Measurements from ENCODE around the gene NIPBL.

GRCh38 chr5:36885149-36885548, 8.6 kb downstream of the NIPBL start:
- TF ChIP-seq CTCF (IDR thresholded peaks at IDR 0.05; ENCODE audit: control extremely low read depth in 1 of 3, insufficient read depth in 1 of 3, low read depth in 1 of 3, low read length in 3 of 3) (no peak), RAD21 (IDR thresholded peaks at IDR 0.05 in 1 of 2, conservative IDR thresholded peaks at IDR 0.05 in 1 of 2; ENCODE audit: low read depth in 2 of 2, low read length in 2 of 2) (no peak), NRF1 (IDR thresholded peaks at IDR 0.05; ENCODE audit: low read depth, low read length) (no peak), POLR2A (IDR thresholded peaks at IDR 0.05; ENCODE audit: control extremely low read depth in 1 of 2, low read depth in 2 of 2, low read length in 2 of 2) (no peak), ZNF274 (IDR thresholded peaks at IDR 0.05; ENCODE audit: borderline replicate concordance, extremely low read depth, low read length) (no peak), SP2 (IDR thresholded peaks at IDR 0.05; ENCODE audit: low read length) (no peak)

Data from H1 (cell line).